AG10803 (cell line): Measurements from ENCODE around the gene NPC1L1.

Source experiments
- DNase-seq: peaks from one replicate; pipeline ENCODE4 v3.0.0; 2010; ENCODE audit warnings: low read depth
- H3K4me3 ChIP-seq: 2 replicates; pipeline ENCODE4 v1.5.1; 2011; ENCODE audit warnings: mild to moderate bottlenecking, low read length, control low read depth
- TF ChIP-seq, protein P1 (sequence below): conservative IDR thresholded peaks from 2 replicates; pipeline ENCODE4 v1.5.1; 2011; ENCODE audit warnings: mild to moderate bottlenecking, low read length, control low read depth, inconsistent platforms

NPC1L1 gene

DNA sequence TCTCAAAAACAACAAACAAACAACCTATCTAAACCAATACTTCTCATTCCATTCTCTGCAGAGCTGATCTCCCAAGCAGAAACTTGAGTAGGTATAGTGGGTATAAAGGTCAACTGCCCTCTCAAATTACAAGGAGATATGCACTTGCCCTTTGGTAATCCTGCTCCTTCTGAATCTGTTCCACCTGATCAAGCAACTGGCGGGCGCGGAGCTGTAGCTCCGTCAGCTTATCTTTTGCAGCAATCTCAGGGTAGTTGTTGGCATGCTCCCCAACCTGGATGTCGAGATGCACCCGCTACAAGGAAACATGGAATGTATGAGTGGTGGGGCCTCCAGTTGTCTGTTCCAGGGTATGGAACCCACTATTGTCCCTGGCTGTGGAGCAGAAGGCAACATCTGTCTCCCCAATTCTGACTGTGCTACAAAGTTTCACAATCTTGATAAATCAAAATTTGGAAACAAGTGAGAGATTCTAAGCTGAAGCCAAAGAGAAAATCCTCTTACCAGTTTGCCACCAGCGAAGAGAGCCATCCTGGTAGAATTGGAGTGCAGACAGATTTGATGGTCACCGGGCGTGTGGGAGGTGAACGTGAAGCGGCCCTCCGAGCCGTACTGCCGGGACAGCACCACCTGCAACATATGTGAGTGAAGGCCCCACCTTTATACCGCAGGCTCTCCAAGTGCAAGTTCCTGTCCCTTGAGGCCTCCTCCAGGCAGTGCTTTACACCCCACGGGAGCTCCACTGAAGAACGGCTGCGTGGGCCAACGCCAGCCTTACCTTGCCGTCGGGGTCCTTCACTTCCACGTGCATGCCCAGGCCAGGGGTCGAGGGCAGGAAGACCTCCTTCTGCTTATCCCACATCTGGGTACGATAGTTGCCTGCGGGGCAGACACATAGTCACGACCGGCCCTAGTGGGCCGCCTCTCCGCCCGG, 40.1 kb upstream of the NPC1L1 start:
- DNase-seq = no peak
- TF ChIP-seq, protein P1, sequence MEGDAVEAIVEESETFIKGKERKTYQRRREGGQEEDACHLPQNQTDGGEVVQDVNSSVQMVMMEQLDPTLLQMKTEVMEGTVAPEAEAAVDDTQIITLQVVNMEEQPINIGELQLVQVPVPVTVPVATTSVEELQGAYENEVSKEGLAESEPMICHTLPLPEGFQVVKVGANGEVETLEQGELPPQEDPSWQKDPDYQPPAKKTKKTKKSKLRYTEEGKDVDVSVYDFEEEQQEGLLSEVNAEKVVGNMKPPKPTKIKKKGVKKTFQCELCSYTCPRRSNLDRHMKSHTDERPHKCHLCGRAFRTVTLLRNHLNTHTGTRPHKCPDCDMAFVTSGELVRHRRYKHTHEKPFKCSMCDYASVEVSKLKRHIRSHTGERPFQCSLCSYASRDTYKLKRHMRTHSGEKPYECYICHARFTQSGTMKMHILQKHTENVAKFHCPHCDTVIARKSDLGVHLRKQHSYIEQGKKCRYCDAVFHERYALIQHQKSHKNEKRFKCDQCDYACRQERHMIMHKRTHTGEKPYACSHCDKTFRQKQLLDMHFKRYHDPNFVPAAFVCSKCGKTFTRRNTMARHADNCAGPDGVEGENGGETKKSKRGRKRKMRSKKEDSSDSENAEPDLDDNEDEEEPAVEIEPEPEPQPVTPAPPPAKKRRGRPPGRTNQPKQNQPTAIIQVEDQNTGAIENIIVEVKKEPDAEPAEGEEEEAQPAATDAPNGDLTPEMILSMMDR = no peak

DNA sequence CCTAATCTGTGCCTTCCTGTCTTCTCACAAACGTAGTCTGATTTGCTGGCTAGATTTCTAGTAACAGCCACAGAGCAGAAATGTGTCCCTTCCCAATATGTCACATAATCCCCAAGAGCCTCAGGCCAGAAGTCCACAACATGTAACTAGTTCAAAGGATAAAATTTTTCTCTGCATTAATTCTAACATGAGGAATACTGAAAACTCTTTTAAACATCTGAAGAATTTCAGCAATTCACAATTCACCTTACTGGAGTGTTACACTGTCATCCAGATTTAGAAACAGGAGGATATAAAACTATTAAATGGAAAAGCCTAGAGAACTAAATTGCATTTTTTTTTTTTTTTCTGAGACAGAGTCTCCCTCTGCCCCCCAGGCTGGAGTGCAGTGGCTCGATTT, 35.1 kb upstream of the NPC1L1 start:
- no peak for DNase-seq
- TF ChIP-seq, protein P1 = no peak
- H3K4me3 ChIP-seq = no peak overlapping the region

More for the DNA sequence above, 40.1 kb upstream of the NPC1L1 start:
- peak overlapping the region; percentile 94 for H3K4me3 ChIP-seq

DNA sequence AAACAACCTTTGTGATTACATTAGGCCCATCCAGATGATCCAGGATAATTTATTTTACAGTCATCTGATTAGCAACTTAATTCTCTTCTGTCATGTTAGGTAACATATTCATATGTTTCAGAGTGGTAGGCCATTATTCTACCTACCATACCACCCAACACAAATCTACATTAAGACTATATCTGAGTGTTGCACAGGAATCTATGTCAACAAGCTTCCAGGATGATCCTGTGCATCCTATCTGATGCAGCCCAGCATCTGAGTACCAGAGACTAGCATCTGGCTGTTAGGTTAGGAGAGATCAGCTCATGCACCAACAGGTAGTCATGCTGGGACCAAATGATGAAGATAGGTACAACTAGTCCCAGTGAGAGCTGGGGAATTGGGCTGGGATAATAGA, 33.9 kb upstream of the NPC1L1 start:
- peak overlapping the region; percentile 95 for H3K4me3 ChIP-seq
- DNase-seq = no peak
- TF ChIP-seq, protein P1 = no peak

DNA sequence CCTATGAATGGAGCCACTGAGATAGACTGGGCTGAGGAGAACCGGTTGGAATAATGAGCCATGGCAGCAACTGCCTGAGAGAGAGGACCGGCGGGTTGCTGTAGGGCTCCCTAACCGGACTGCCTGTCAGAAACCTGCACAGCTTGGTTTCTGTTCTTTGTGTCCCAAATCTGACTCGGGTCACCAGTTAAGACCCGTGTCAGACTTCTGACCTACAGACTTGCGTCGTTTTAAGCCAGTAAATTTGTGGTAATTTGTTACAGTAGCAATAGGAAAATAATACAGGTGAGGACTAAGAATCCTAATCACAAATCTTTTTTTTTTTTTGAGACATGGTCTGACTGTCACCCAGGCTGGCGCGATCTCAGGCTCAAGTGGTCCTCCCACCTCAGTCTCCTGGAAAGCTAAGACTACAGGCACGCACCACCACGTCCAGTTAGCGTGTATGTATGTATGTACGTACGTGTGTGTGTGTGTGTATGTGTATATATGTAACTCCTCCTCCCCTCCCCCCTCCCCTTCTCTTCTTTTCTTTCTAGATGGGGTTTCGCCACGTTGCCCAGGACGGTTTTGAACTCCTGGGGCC, 33.2 kb upstream of the NPC1L1 start:
- TF ChIP-seq, protein P1 = no peak
- no peak for DNase-seq
- H3K4me3 ChIP-seq = peak overlapping the region; percentile 95

DNA sequence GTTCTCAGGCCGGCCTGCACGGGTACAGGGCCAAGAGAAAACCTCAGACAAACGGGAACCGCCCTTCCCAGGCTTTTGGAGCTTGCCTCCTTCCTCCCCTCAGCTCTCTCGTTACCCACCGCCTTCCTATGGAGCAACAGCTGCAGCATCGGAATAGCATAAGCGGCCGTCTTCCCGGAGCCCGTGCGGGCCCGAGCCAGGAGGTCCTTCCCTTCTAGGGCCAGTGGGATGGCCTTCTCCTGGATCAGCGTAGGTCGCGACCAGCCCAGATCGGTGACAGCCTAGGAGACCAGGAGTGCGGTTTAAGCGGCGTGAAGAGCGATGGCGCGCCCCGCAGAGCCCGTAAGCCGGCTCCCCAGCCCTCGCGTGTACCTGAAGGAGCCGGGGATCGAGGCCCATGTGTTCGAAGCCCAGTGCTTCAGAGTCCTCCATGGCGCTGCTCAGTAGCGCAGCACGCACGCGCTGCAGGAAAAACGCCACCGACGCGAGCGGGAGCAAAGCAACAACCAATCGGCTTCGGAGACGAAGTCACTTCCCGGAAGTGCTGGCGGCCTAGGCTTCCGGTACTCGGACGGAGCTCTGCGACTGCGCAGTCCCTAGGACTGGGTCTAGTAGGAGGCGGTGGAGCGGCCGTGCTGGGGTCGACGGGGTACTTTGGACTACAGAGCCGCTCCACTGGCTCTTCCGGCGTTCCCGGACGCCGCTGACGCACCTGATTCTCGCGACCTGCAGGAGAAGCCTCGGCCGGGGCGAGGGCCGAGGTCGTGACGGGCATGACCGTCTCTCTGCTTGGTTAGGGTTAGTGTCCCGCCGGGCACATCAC, 32.5 kb upstream of the NPC1L1 start, which contains the start of gene DDX56:
Gene DDX56, minus strand, starts transcription at position 445 of the 823 bp plus-strand sequence. Its CDS starts 13 bp downstream, at position 432.
- DNase-seq = peak; percentile 89
- H3K4me3 ChIP-seq = peak within 1 kb of the TSS; percentile 95
- TF ChIP-seq, protein P1 = no peak

DNA sequence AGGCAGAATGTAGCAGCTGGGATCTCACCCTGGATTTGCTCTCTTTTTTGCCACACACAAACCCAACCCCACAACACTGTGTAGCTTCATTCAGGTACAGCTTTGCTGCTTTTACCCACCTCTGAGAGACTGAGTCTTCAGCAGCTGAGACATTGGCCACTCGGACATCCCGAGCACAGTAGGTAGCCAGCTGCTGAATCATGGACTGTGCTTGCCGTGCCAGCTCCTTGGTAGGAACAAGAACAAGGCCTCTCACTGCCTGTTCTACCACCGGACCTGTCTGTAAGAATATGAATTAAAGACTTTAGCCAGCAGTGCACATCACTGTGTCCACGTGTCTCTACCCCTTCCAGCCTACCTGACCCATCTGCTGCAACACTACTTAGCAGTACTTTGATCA, 31.6 kb upstream of the NPC1L1 start:
- TF ChIP-seq, protein P1 = no peak
- peak overlapping the region; percentile 95 for H3K4me3 ChIP-seq
- DNase-seq = no peak
